GM19328 (cell line): ENCODE measurements around the gene MACROD2.
A peak's percentile ranks its signal among the peaks of the same experiment; 100 is the strongest.

Source experiments
- ATAC-seq: cut with Tn5 transposase; IDR thresholded peaks from one replicate; pipeline ENCODE4 v1.9.1; 2021; ENCODE audit warnings: mild to moderate bottlenecking, moderate library complexity; ENCODE audit not compliant: unreplicated experiment

MACROD2 gene

DNA sequence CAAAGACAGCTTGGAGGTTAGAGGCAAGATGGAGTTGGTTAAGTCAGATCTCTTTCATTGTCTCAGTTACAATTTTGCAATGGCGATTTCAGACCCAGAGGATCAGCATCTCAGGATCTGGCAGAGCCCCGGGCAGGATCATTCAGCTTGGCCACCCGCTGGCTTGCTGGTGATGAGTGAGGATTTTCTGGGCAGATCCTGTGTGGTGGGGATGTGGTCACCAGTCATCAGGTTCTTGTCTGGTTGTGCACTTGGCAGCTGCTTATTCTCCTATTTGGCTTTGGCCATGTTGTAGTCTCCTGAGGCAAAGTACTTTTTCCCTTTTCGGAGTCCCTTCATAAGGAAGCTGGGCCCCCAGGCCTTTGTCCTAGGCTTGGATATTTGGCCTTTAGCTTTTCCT, 1624.0 kb downstream of the MACROD2 start:
- no peak for ATAC-seq

DNA sequence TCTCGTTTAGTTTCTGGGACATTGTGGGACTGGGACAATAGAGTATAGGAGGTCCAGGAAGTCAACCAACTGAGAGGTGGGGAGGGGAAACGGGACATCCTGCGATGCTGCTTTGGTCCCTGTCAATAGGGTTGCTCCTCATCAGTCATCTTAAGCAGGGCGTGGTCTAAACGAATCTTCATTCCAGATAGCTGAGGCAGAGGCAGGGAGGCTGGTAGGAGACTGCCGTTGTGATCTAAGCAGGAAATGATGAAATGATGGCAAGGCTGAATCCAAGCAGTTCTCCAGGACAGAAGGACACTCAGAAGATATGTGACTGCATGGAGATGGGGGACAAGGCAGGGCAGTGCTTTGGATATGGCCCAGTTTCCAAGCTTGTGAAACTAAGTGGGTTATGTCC, 1624.5 kb downstream of the MACROD2 start:
- ATAC-seq, result no peak

GRCh38 chr20:15622368-15622767, 1627.1 kb downstream of the MACROD2 start:
- no peak for ATAC-seq

- ATAC-seq, result no peak
These were observed 1627.9 kb downstream of the MACROD2 start for GRCh38 chr20:15623215-15623614.

- ATAC-seq, result no peak
These were observed 1630.7 kb downstream of the MACROD2 start for GRCh38 chr20:15625981-15626380.

DNA sequence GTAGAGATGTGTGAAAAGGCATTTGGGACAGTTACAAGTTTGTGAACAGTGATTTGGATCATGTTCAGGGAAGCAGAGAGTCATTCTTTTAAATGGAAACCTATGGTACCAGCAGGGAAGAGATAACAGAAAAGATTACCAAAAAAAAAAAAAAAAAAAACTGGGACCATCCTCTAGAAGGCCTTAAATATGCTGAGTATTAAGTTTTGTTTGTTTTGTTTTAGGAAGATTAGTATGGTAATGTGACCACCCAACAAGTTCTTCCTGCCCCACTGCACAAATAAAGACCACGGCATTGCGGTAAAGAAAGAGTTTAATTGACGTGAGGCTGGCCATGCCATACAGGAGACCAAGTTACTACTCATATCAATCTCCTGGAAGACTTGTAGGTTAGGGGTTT, 1631.8 kb downstream of the MACROD2 start:
- no peak for ATAC-seq

DNA sequence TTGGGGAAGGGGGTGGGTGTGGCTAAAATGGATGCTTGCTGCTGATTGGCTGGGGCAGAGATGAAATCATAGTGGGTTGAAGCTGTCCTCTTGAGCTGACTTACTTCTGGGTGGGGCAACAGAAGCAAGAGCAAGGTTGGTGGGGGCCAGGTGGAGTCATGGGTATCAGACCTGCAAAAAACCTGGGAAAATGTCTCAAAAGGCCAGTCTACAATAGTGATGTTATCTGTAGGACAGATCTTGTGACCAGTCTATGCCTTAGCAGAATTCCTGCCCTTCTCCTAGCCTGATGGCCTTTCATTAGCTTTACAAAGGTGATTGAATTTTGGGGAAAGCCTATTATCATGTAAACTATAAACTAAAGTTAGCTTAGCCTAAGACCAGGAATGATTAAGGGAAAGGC, 1632.2 kb downstream of the MACROD2 start:
- ATAC-seq, result no peak

DNA sequence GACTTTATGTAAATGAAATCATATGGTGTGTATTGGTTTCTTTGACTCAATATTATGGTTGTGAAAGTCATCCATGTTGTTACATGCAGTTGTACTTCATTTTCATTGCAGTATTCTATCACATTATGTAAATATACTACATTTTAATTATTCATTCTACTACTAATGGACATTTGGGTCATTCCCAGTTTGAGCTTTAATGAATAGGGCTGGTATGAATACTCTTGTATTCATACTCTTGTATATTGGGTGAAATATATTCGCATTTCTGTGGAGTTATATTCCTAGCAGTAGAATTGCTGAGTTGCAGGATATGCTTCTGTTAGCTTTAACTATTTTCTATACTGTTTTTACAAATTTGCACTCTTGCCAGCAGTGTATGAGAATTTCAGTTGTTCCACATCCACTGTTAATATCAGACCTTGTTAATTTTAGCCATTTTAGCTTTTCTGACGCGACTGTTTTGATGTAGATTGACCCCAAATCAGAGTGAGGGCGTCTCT, 1633.6 kb downstream of the MACROD2 start:
- ATAC-seq, result no peak

- no peak for ATAC-seq
These were observed 1635.0 kb downstream of the MACROD2 start for GRCh38 chr20:15630360-15630759.

DNA sequence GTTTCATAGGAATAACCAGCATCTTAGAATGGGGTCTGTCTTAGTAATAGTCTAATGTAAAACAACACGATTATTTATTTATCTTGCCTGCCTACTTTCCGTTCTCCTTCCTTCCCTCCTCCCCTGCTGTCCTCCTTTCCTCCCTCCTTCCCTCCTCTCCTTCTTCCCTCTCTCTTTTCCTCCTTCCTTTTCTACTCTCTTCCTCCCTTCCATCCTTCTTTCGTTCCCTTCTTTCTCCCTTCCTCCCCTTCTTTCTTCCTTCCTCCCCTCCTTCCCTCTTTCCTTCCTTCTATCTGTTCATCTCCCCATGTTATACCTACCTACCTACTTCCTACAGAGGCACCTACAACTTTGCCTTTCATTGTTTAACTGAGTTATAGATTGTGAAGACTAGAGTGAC, 1637.4 kb downstream of the MACROD2 start:
- no peak for ATAC-seq

- ATAC-seq, result no peak
These were observed 1638.8 kb downstream of the MACROD2 start for GRCh38 chr20:15634102-15634501.

DNA sequence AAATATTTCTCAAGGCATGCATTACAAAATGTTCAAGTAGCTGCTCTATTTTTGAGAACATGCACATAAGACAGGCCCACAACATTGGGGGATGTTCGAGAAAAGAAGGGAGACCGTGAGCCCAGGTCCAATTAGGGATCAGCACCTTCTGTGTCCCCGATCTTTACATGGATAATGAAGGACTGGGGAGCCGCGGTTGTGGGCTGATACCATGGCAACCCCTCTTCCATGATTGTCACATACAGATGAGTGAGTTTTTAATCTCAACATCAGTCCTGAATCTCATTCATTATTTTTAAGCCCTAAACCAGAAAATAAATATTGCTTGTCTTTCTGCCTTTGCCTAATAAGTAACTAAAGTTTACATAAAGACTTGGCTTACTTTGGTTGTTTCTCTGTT, 1642.2 kb downstream of the MACROD2 start:
- no peak for ATAC-seq

DNA sequence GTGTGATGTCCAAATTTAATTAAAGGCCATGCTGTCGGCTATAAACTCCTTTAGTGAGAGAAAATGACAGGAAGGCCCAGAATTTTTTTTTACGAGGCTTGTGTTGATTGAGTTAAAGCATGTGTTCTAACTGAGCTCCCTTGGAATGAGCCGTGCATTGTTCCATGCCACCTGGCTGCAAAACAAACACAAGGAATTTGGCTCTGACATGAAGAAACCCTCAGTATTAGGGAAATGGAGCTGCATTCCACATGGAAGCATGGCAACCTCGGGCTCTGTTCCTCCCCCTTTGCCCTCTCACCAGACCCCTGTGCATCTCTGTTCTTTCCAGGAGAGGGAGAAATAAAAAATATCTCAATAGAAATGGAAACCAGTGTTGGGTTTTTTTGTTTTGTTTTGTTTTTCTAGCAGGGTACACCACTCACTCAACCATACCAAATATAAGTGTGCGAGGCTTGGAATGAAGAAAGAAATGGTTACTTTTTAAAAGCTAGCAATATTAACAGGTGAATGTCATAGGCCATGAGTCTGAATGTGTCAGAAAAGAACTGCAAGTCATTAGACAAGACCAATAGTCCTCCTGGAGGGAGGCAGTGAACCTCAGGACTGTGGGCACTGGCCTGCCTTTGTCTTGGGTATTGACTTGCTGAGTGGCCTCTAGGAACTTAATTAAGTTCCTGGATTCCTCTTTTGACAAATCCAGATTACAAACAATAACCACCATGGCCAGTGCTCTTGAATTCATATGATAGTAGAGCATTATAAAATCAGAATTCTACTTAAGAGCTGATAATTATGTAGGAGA, 1642.8 kb downstream of the MACROD2 start:
- no peak for ATAC-seq

DNA sequence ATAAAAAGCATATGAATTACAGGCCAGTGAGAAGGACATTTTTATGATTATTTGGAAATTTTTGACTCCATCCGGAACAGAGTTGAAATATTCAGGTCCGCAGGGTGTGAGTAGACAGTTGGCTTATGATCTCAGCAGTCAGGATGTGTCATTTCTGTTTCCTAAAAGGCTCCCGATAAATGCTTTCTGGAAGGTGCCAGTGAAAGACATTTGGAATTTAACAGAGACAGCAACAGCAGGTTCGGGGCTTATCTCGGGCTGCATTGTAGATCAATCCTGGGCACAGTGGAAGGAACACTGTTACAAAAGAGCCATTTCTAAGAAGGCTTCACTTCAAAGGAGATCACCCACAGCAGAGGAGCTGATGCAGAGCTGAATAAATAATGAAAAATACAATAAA, 1643.5 kb downstream of the MACROD2 start:
- no peak for ATAC-seq

DNA sequence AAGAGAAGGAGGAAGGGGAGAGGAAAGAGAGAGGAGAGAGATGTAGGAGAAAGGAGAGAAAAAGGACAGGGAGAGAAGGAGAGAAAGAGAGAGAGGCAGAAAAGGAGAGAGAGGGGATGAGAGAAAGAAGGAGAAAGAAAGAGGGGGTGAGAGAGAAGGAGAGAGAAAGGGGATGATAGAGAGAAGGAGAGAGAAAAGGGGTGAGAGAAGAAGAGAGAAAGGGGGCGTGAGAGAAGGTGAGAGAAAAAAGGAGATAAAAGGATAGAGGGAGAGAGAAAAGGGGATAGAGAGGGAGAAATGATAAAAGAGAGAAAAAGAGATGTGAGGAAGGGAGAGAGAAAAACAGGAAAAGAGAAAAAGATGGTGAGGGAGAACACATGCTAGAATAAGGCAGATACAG, 1644.5 kb downstream of the MACROD2 start:
- no peak for ATAC-seq

GRCh38 chr20:15642109-15642508, 1646.8 kb downstream of the MACROD2 start:
- ATAC-seq, result no peak

GRCh38 chr20:15642676-15643075, 1647.4 kb downstream of the MACROD2 start:
- no peak for ATAC-seq

DNA sequence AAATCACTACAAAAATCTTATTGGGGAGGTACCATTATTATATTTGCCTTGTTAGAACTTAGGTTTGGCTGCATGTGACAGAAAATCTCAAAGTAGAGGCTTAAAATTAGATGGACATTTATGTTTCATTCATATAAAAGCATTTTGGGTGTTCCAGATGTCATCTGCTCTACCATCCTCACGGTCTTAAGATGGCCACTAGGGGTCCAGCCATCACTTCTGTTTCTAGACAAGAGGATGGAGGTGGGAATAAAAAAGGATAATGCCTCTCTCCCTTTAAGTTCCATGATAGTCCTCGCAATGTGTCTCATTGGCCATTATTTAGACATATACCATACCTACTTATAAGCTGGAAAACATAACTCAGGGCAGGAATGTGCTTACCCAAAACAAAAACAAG, 1648.4 kb downstream of the MACROD2 start:
- no peak for ATAC-seq

DNA sequence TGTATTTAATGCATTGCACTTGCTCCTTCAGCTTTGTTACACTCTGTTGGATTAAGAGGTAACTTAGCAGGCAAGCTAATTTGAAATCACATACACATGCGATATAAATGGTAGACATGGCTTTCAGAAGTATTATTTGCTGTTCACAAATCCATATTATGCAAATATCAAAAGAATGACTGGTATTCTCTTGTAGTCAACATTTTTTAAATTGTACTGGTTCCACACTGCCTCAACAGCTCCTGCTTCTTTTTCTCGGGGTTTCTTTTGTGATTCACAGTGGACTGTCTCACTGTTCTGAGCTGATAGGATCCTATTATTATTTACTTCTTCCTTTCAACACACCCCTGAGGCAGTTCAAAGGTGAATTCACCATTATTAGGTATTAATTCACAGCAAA, 1650.5 kb downstream of the MACROD2 start:
- no peak for ATAC-seq

GRCh38 chr20:15653396-15654207, 1658.3 kb downstream of the MACROD2 start:
- ATAC-seq, result no peak

GRCh38 chr20:15654208-15654649, 1658.9 kb downstream of the MACROD2 start:
- peak; percentile 97 for ATAC-seq

DNA sequence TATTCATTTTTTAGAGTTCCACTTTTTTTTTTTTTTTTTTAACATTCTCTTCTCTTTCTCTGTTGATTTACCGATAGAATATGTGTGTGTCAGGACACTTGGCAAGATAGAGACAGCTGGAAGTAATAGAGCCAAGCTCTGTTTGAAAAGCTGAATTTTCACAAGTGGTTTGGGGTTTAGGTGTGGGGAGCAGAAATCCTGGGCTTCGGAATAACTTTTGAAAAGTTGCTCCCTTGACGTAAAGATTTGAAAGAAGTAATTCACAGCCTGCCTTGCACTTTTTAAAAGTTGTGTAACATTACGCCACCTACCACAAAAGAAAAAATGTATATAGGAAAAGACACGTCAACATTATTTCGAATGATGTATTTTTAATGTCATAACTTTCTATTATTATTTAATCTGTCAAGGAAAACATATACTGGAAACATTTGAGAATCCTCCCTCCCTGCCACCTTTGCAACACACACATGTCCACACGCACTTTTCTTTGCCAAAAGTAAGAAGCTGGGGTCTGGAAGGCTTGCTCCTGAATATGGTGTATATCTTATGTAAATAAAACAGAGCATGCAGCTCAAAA, 1660.1 kb downstream of the MACROD2 start:
- no peak for ATAC-seq
